Keratinocyte (primary cell): ENCODE measurements around the gene TRAF7. TPM values are rescaled to one million over a fixed set of nuclear protein-coding genes. Genes with fewer than 3 reads are reported as not detected.

ENCODE experiments used
- DNase-seq: peaks from one replicate; pipeline ENCODE4 v3.0.0-alpha.2; 2011; ENCODE audit warnings: low read depth, missing footprints, low spot score
- FAIRE-seq: peaks from 2 replicates; lab custom pipeline; 2011; peaks lifted over from hg19 to GRCh38; lab: Jason Lieb, UNC
- H2AFZ ChIP-seq: 2 replicates; pipeline ENCODE4 v1.6.0; 2012; ENCODE audit warnings: low read length, control low read depth, inconsistent platforms; ENCODE audit not compliant: control insufficient read depth
- H3K27ac ChIP-seq: 2 replicates; pipeline ENCODE4 v1.5.1; 2011; ENCODE audit warnings: low read length; ENCODE audit not compliant: control insufficient read depth, insufficient read depth
- H3K27me3 ChIP-seq: 3 replicates; pipeline ENCODE4 v1.6.0; 2011; ENCODE audit warnings: low read length; ENCODE audit not compliant: control insufficient read depth, insufficient read depth; ENCODE audit errors: extremely low read depth
- H3K36me3 ChIP-seq, 2 experiments: 2 replicates in 1 of 2; 3 replicates in 1 of 2; pipeline ENCODE4 v1.5.1; 2011; ENCODE audit warnings: low read length in 2 of 2, mild to moderate bottlenecking in 1 of 2; ENCODE audit not compliant: control insufficient read depth in 2 of 2, insufficient read depth in 2 of 2; ENCODE audit errors: extremely low read depth in 1 of 2
- H3K4me1 ChIP-seq: 3 replicates; pipeline ENCODE4 v1.5.1; 2011; ENCODE audit warnings: low read length; ENCODE audit not compliant: control insufficient read depth, insufficient read depth; ENCODE audit errors: extremely low read depth
- H3K4me2 ChIP-seq: 3 replicates; pipeline ENCODE4 v1.6.0; 2011; ENCODE audit warnings: low read depth, low read length; ENCODE audit not compliant: control insufficient read depth, insufficient read depth; ENCODE audit errors: extremely low read depth
- H3K4me3 ChIP-seq, 3 experiments: fragments of 200-600 bp in 1 of 3; sonication (generic) in 1 of 3; 2 replicates in 2 of 3; 3 replicates in 1 of 3; pipeline ENCODE4 v1.5.1; 2011 to 2016; ENCODE audit warnings: low read length in 3 of 3, mild to moderate bottlenecking in 3 of 3, control low read depth in 2 of 3, inconsistent platforms in 1 of 3, low read depth in 1 of 3, mixed read lengths in 1 of 3, mixed run types in 1 of 3, moderate library complexity in 1 of 3; ENCODE audit not compliant: control insufficient read depth in 2 of 3, insufficient read depth in 2 of 3; ENCODE audit errors: extremely low read depth in 1 of 3
- H3K79me2 ChIP-seq: 2 replicates; pipeline ENCODE4 v1.6.0; 2012; ENCODE audit warnings: low read length; ENCODE audit not compliant: control insufficient read depth, insufficient read depth
- H3K9ac ChIP-seq: 3 replicates; pipeline ENCODE4 v1.6.0; 2011; ENCODE audit warnings: low read length; ENCODE audit not compliant: control insufficient read depth, insufficient read depth; ENCODE audit errors: extremely low read depth
- H3K9me1 ChIP-seq: 3 replicates; pipeline ENCODE4 v1.6.0; 2011; ENCODE audit warnings: low read length; ENCODE audit not compliant: control insufficient read depth, insufficient read depth; ENCODE audit errors: extremely low read depth
- H3K9me3 ChIP-seq: 2 replicates; pipeline ENCODE4 v1.5.1; 2012; ENCODE audit warnings: low read depth, low read length; ENCODE audit not compliant: control insufficient read depth
- H4K20me1 ChIP-seq: 3 replicates; pipeline ENCODE4 v1.6.0; 2011; ENCODE audit warnings: low read length; ENCODE audit not compliant: control insufficient read depth, insufficient read depth; ENCODE audit errors: extremely low read depth
- CTCF ChIP-seq, 3 experiments: IDR thresholded peaks in 1 of 3; conservative IDR thresholded peaks in 1 of 3; optimal IDR thresholded peaks in 1 of 3; 2 replicates in 2 of 3; 3 replicates in 1 of 3; pipeline versions ENCODE3 to v1.5.1; 2011; ENCODE audit warnings: low read length in 3 of 3, mild to moderate bottlenecking in 3 of 3, moderate library complexity in 2 of 3, control low read depth in 1 of 3, inconsistent platforms in 1 of 3; ENCODE audit not compliant: insufficient read depth in 2 of 3; ENCODE audit errors: extremely low read depth in 1 of 3
- EZH2 ChIP-seq: IDR thresholded peaks from one replicate; pipeline ENCODE4 v1.6.1; 2012; ENCODE audit warnings: inconsistent platforms, mild to moderate bottlenecking, low read length, moderate library complexity
- dilution Hi-C: fragments of 300-500 bp; cut with MboI; formaldehyde crosslinking; loops from one replicate; pipeline ENCODE4 v1.7.0; 2020; ENCODE audit warnings: low sequenced_read_pairs; ENCODE audit not compliant: extremely low pct_ligation_motif_present
- polyA plus RNA-seq, 5 experiments: library from polyadenylated mRNA; depleted of rRNA in 3 of 5; stranded (reverse) in 3 of 5; stranded (forward) in 1 of 5; unstranded in 1 of 5; fragments of >200 nt; gene quantifications; 1 replicate in 1 of 5; 2 replicates in 3 of 5; 3 replicates in 1 of 5; pipeline versions ENCODE4 v1.2.1 to v1.2.3, GENCODE V29; 2011 to 2012; ENCODE audit warnings: missing spikeins in 2 of 5, low read depth in 1 of 5, low replicate concordance in 1 of 5

The TRAF7 gene
- polyA plus RNA-seq, 1 donor (not counting 4 experiments of a cell fraction or from before 2014, with no cell fraction given): 38.4 TPM

GRCh38 chr16:2186064-2186463, 30.5 kb downstream of the TRAF7 start:
- Histone ChIP-seq H3K9ac (no peak overlapping the region), H3K4me3 (no peak overlapping the region), H2AFZ (no peak overlapping the region), H3K4me2 (no peak overlapping the region), H3K4me1 (no peaks in the 10 kb centered on the region), H3K27me3 (peaks cover 5% of the 10 kb centered on the region), H3K27ac (no peak overlapping the region), H3K36me3 (peaks cover 0 to 1% of the 10 kb centered on the region in 2 experiments), H3K79me2 (no peaks in the 10 kb centered on the region), H3K9me1 (no peaks in the 10 kb centered on the region), H4K20me1 (no peaks in the 10 kb centered on the region), H3K9me3 (no peaks in the 10 kb centered on the region)
- dilution Hi-C loops: no loop called here
- DNase-seq (no peak), FAIRE-seq (no peak)
- no peak for TF ChIP-seq EZH2
- no peak for TF ChIP-seq CTCF (optimal IDR thresholded peaks at IDR 0.05 in 1 of 3, IDR thresholded peaks at IDR 0.05 in 1 of 3, conservative IDR thresholded peaks at IDR 0.05 in 1 of 3; ENCODE audit: extremely low read depth in 1 of 3, insufficient read depth in 2 of 3, low read length in 3 of 3)

GRCh38 chr16:2186505-2186904, 30.9 kb downstream of the TRAF7 start:
- no peak for DNase-seq
- Histone ChIP-seq H3K27me3 (peaks cover 5% of the 10 kb centered on the region), H3K4me1 (peaks cover 2% of the 10 kb centered on the region), H3K9me1 (no peaks in the 10 kb centered on the region), H3K36me3 (peaks cover 0 to 1% of the 10 kb centered on the region in 2 experiments), H4K20me1 (no peaks in the 10 kb centered on the region), H3K9me3 (no peaks in the 10 kb centered on the region), H3K4me3 (no peak overlapping the region), H3K4me2 (no peak overlapping the region), H3K27ac (no peak overlapping the region), H2AFZ (no peak overlapping the region), H3K9ac (no peak overlapping the region), H3K79me2 (no peaks in the 10 kb centered on the region)
- no peak for FAIRE-seq
- TF ChIP-seq EZH2: no peak
- no peak for TF ChIP-seq CTCF (optimal IDR thresholded peaks at IDR 0.05 in 1 of 3, IDR thresholded peaks at IDR 0.05 in 1 of 3, conservative IDR thresholded peaks at IDR 0.05 in 1 of 3; ENCODE audit: extremely low read depth in 1 of 3, insufficient read depth in 2 of 3, low read length in 3 of 3)
- dilution Hi-C loops: no loop called here
